Endometrium (tissue), 2 donors: Measurements from ENCODE around the gene TBC1D30.
A peak's percentile ranks its signal among the peaks of the same experiment; 100 is the strongest.

ENCODE experiments used
- FAIRE-seq: peaks from 2 replicates; lab custom pipeline; 2012; peaks lifted over from hg19 to GRCh38; lab: Jason Lieb, UNC
- donor health status: control.
- donor health status: control.

The TBC1D30 gene

GRCh38 chr12:64911081-64911480 is 86.6 kb downstream of the TBC1D30 start:
- FAIRE-seq, result no peak

DNA sequence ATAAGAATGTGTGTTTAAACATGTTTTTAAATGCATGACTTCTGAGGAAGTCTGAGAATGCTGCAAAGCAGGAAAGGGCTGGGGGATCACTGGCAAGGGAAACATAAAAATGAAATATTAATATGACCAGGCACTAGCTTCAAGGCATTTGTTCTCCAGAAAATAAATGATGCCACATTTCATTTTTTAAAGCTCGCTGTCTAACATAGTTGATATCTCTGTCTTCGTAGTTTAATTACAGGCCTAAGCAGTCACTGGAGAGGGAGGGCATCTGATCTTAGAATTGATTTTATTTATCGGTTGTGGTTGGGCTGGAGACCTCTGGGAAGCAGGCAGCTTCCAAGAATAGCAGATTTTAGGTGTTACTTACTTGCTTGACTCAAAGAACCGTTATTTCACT is 87.5 kb downstream of the TBC1D30 start:
- FAIRE-seq, result peak; percentile 74

- no peak for FAIRE-seq
These were observed 88.2 kb downstream of the TBC1D30 start for GRCh38 chr12:64912516-64913255.

GRCh38 chr12:64915242-64915641 is 90.8 kb downstream of the TBC1D30 start:
- FAIRE-seq, result no peak

- FAIRE-seq, result peak; percentile 99
These were observed 92.2 kb downstream of the TBC1D30 start for GRCh38 chr12:64916411-64917261.

DNA sequence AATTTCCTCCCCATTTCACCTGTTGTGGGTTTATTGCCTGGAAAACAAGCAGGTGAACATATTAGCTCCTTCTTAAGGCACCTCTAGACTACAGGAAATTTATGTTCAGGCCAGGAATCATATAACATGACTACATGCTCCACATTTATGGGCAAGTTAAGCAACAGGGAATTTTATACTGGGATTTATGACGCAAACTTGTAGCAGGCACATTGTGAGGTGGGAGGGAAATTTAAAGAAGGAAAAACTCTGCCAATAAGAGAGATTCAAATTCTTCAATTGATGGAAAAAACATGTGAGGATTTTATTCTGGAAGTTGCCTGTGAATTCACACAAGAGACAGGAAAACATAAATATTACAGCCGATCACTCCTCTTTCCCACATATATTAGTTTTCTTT is 93.9 kb downstream of the TBC1D30 start:
- FAIRE-seq, result no peak

GRCh38 chr12:64918801-64919200 is 94.4 kb downstream of the TBC1D30 start:
- no peak for FAIRE-seq

- FAIRE-seq, result peak; percentile 84
These were observed 98.4 kb downstream of the TBC1D30 start for GRCh38 chr12:64922853-64923252.

GRCh38 chr12:64923536-64923935 is 99.1 kb downstream of the TBC1D30 start:
- no peak for FAIRE-seq
